Peyer's patch (tissue), 4 donors: ENCODE results near the gene ACTL6B. TPM values are rescaled to one million over a fixed set of nuclear protein-coding genes. Genes with fewer than 3 reads are reported as not detected.

ENCODE experiments used
- DNase-seq, 3 donors: peaks; one replicate each; pipeline ENCODE4 v3.0.0-alpha.2; 2017 to 2019
- H3K27ac ChIP-seq, 4 donors: fragments of 200-600 bp; sonication (generic); one replicate each; pipeline ENCODE4 v1.5.1; 2016 to 2019
- H3K27me3 ChIP-seq, 2 donors: fragments of 200-600 bp; sonication (generic); one replicate each; pipeline ENCODE4 v1.5.1; 2019
- H3K36me3 ChIP-seq, 3 donors: fragments of 200-600 bp; sonication (generic); one replicate each; pipeline ENCODE4 v1.5.1; 2016 to 2019
- H3K4me1 ChIP-seq, 4 donors: fragments of 200-600 bp; sonication (generic); one replicate each; pipeline ENCODE4 v1.5.1; 2016 to 2019
- H3K4me3 ChIP-seq, 4 donors: fragments of 200-600 bp; sonication (generic); 1 replicate in 3 of 4; 2 replicates in 1 of 4; pipeline ENCODE4 v1.5.1; 2016 to 2019; ENCODE audit warnings: mild to moderate bottlenecking in 1 of 4
- H3K9me3 ChIP-seq, 4 donors: fragments of 200-600 bp; sonication (generic); one replicate each; pipeline ENCODE4 v1.5.1; 2016 to 2019; ENCODE audit warnings: mild to moderate bottlenecking in 1 of 4
- POLR2A ChIP-seq, 2 donors: fragments of 450-650 bp; IDR thresholded peaks; one replicate each; pipeline ENCODE4 v1.5.1; 2017; ENCODE audit warnings: antibody characterized with exemption in 2 of 2, mild to moderate bottlenecking in 2 of 2, moderate library complexity in 2 of 2
- total RNA-seq, 4 donors: library from RNA; depleted of rRNA; stranded (reverse); fragments of >200 nt; gene quantifications; one replicate each; pipeline ENCODE4 v1.1.0, GENCODE V29; 2016
- TF ChIP-seq, protein P1 (sequence below), 6 experiments: fragments of 450-650 bp in 4 of 6; fragments of 200-600 bp in 2 of 6; sonication (generic) in 1 of 6; IDR thresholded peaks; one replicate each; pipeline ENCODE4 v1.5.1; 2017 to 2019; ENCODE audit warnings: antibody characterized with exemption in 6 of 6, mild to moderate bottlenecking in 3 of 6, moderate library complexity in 1 of 6

ACTL6B gene
- total RNA-seq, 4 donors from 2014 or later, result not detected

DNA sequence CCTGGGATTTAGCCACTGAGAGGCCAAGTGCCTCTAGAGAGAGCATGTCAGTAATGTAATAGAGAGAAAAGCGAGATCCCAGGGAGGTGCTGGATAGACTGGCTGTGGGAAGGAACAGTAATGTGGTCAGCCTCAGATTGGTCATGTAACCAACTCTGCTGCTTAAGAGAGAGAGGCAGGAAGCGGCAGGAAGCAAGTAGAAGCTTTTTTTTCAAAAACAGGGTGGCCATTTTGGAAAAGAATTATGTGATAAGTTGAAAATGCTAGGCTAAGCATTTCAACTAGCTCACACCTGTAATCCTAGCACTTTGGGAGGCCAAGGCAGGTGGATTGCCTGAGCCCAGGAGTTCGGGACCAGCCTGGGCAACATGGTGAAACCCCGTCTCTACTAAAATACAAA lies 57.8 kb downstream of the ACTL6B start:
- peaks cover 0 to 14% (median 0%) of the 10 kb centered on the region in 4 donors for H3K4me1 ChIP-seq
- TF ChIP-seq, protein P1, sequence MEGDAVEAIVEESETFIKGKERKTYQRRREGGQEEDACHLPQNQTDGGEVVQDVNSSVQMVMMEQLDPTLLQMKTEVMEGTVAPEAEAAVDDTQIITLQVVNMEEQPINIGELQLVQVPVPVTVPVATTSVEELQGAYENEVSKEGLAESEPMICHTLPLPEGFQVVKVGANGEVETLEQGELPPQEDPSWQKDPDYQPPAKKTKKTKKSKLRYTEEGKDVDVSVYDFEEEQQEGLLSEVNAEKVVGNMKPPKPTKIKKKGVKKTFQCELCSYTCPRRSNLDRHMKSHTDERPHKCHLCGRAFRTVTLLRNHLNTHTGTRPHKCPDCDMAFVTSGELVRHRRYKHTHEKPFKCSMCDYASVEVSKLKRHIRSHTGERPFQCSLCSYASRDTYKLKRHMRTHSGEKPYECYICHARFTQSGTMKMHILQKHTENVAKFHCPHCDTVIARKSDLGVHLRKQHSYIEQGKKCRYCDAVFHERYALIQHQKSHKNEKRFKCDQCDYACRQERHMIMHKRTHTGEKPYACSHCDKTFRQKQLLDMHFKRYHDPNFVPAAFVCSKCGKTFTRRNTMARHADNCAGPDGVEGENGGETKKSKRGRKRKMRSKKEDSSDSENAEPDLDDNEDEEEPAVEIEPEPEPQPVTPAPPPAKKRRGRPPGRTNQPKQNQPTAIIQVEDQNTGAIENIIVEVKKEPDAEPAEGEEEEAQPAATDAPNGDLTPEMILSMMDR (IDR thresholded peaks at IDR 0.05), result no peak
- TF ChIP-seq POLR2A (IDR thresholded peaks at IDR 0.05), result no peak
- H3K4me3 ChIP-seq, result no peak overlapping the region
- no peaks in the 10 kb centered on the region for H3K9me3 ChIP-seq
- no peak for DNase-seq
- no peak overlapping the region for H3K27ac ChIP-seq
- H3K36me3 ChIP-seq, result no peaks in the 10 kb centered on the region
- H3K27me3 ChIP-seq, result no peaks in the 10 kb centered on the region

GRCh38 chr7:100595188-100595587 lies 61.1 kb downstream of the ACTL6B start:
- H3K27ac ChIP-seq, result no peak overlapping the region
- no peaks in the 10 kb centered on the region for H3K27me3 ChIP-seq
- H3K9me3 ChIP-seq, result no peaks in the 10 kb centered on the region
- H3K4me1 ChIP-seq, result no peaks in the 10 kb centered on the region
- no peak for DNase-seq
- H3K4me3 ChIP-seq, result no peak overlapping the region
- no peaks in the 10 kb centered on the region for H3K36me3 ChIP-seq
- TF ChIP-seq, protein P1 (IDR thresholded peaks at IDR 0.05), result no peak
- TF ChIP-seq POLR2A (IDR thresholded peaks at IDR 0.05), result no peak

Other genes with a start within 250 kb of the ACTL6B start
- 10 to 100 TPM in 1 of 4 donors, 1 to 10 TPM in 3; 1.8 to 19.8 (median 3.6) TPM for gene ZCWPW1, start 227.7 kb downstream of the ACTL6B start, total RNA-seq
- gene MEPCE, start 226.6 kb downstream of the ACTL6B start, total RNA-seq, result 10 to 100 TPM; 17.3 to 46.3 (median 32.2) TPM
- gene PPP1R35, start 220.0 kb downstream of the ACTL6B start, total RNA-seq, result 10 to 100 TPM; 44.8 to 67.7 (median 49.0) TPM
- not detected for gene SPACDR, start 192.2 kb downstream of the ACTL6B start, total RNA-seq
- 10 to 100 TPM; 28.9 to 51.2 (median 40.6) TPM for gene TSC22D4, start 177.2 kb downstream of the ACTL6B start, total RNA-seq
- 1 to 10 TPM in 1 of 4 donors, under 1 TPM in 2, not detected in 1; 0.38 to 2.5 (median 0.40) TPM for gene NYAP1, start 172.5 kb downstream of the ACTL6B start, total RNA-seq
- 10 to 100 TPM; 38.4 to 63.6 (median 49.9) TPM for gene AGFG2, start 117.2 kb downstream of the ACTL6B start, total RNA-seq
- 10 to 100 TPM in 3 of 4 donors, 1 to 10 TPM in 1; 2.5 to 18.2 (median 13.4) TPM for gene SAP25, start 82.5 kb downstream of the ACTL6B start, total RNA-seq
- gene LRCH4, start 70.3 kb downstream of the ACTL6B start, total RNA-seq, result 100 to 1,000 TPM in 3 of 4 donors, 10 to 100 TPM in 1; 76.7 to 232 (median 156) TPM
- gene FBXO24, start 70.1 kb downstream of the ACTL6B start, total RNA-seq, result 1 to 10 TPM in 2 of 4 donors, not detected in 2; 1.1 to 2.8 TPM
- gene PCOLCE, start 54.1 kb downstream of the ACTL6B start, total RNA-seq, result 10 to 100 TPM in 2 of 4 donors, 1 to 10 TPM in 2; 1.8 to 53.6 (median 9.8) TPM
- gene MOSPD3, start 43.9 kb downstream of the ACTL6B start, total RNA-seq, result 10 to 100 TPM in 1 of 4 donors, 1 to 10 TPM in 3; 5.0 to 14.2 (median 7.3) TPM
- 1 to 10 TPM in 2 of 4 donors, not detected in 2; 1.6 to 2.5 TPM for gene TFR2, start 14.9 kb downstream of the ACTL6B start, total RNA-seq
- gene GNB2, start 17.3 kb upstream of the ACTL6B start, total RNA-seq, result 100 to 1,000 TPM; 123 to 236 (median 172) TPM
- gene GIGYF1, start 37.8 kb upstream of the ACTL6B start, total RNA-seq, result 100 to 1,000 TPM in 1 of 4 donors, 10 to 100 TPM in 3; 41.3 to 126 (median 72.9) TPM
- 10 to 100 TPM; 23.9 to 38.1 (median 29.7) TPM for gene POP7, start 49.7 kb upstream of the ACTL6B start, total RNA-seq
- not detected for gene EPO, start 64.0 kb upstream of the ACTL6B start, total RNA-seq
- gene ZAN, start 77.1 kb upstream of the ACTL6B start, total RNA-seq, result not detected
- 10 to 100 TPM; 10.3 to 48.7 (median 31.7) TPM for gene EPHB4, start 171.1 kb upstream of the ACTL6B start, total RNA-seq
- 10 to 100 TPM; 24.8 to 51.1 (median 28.2) TPM for gene SLC12A9, start 196.3 kb upstream of the ACTL6B start, total RNA-seq
- gene TRIP6, start 210.9 kb upstream of the ACTL6B start, total RNA-seq, result 10 to 100 TPM in 3 of 4 donors, 1 to 10 TPM in 1; 8.8 to 22.3 (median 15.4) TPM
- 100 to 1,000 TPM in 2 of 4 donors, 10 to 100 TPM in 2; 60.9 to 272 (median 113) TPM for gene SRRT, start 218.7 kb upstream of the ACTL6B start, total RNA-seq
- 1 to 10 TPM; 4.1 to 7.0 (median 5.2) TPM for gene UFSP1, start 233.3 kb upstream of the ACTL6B start, total RNA-seq
- 10 to 100 TPM in 3 of 4 donors, 1 to 10 TPM in 1; 3.3 to 35.4 (median 25.3) TPM for gene ACHE, start 239.4 kb upstream of the ACTL6B start, total RNA-seq